ENCODE results near the gene CHD6.

DNA sequence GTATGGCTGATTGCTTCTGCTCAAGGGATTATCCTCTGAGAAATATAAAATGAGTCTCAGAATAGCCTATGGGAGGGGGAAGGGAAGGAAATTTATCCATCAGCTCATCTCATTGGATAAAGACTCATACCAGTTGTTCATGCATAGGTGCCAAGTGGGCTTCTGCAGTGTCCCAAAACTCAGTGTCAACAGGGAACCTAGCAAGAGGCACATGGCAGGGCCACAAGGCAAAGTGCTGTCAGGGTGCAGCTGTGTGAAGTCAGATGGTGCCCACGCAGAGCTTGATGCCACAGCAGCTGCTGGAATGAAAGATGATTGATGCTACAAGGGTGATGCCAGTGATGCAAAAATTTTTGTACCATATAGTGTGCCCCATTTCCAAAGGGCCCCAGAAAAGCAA, 3.2 kb upstream of the CHD6 start:
- TF ChIP-seq POLR2AphosphoS5 (IDR thresholded peaks at IDR 0.05; ENCODE audit: borderline replicate concordance, low read depth, low read length) (no peak), EZH2 (IDR thresholded peaks at IDR 0.05) (no peak)

Measured in SK-N-MC (cell line).